Gastroesophageal sphincter (tissue), 4 donors: ENCODE data around the gene ATP6V0A4. TPM values are rescaled to one million over a fixed set of nuclear protein-coding genes. Genes with fewer than 3 reads are reported as not detected.

Experiments
- ATAC-seq: fragments of 150-250 bp; one replicate; pipeline ENCODE4 v1.9.1; 2016; ENCODE audit warnings: mild to moderate bottlenecking, moderate library complexity
- H3K27ac ChIP-seq, 4 donors: fragments of 200-600 bp; sonication (generic) in 3 of 4; 1 replicate in 3 of 4; 2 replicates in 1 of 4; pipeline ENCODE4 v1.5.1; 2016 to 2019
- H3K27me3 ChIP-seq: fragments of 200-600 bp; sonication (generic); one replicate; pipeline ENCODE4 v1.5.1; 2019
- H3K36me3 ChIP-seq, 2 donors: fragments of 200-600 bp; sonication (generic); one replicate each; pipeline ENCODE4 v1.5.1; 2019; ENCODE audit warnings: control low read depth in 1 of 2
- H3K4me1 ChIP-seq, 3 donors: fragments of 200-600 bp; sonication (generic); 1 replicate in 2 of 3; 2 replicates in 1 of 3; pipeline ENCODE4 v1.5.1; 2016 to 2019; ENCODE audit warnings: control low read depth in 2 of 3
- H3K4me3 ChIP-seq, 2 donors: fragments of 200-600 bp; sonication (generic); one replicate each; pipeline ENCODE4 v1.5.1; 2019; ENCODE audit warnings: mild to moderate bottlenecking in 1 of 2, moderate library complexity in 1 of 2
- H3K9me3 ChIP-seq, 3 donors: fragments of 200-600 bp; sonication (generic); one replicate each; pipeline ENCODE4 v1.5.1; 2017 to 2019; ENCODE audit warnings: control low read depth in 2 of 3
- EP300 ChIP-seq: sonication (generic); formaldehyde crosslinking; IDR thresholded peaks from one replicate; pipeline ENCODE4 v1.6.1; 2017; ENCODE audit warnings: antibody characterized with exemption, mild to moderate bottlenecking
- POLR2A ChIP-seq, 2 donors: fragments of 450-650 bp; IDR thresholded peaks; one replicate each; pipeline ENCODE4 v1.6.1; 2017; ENCODE audit warnings: antibody characterized with exemption in 2 of 2, mild to moderate bottlenecking in 2 of 2, moderate library complexity in 1 of 2
- POLR2AphosphoS5 ChIP-seq: sonication (generic); formaldehyde crosslinking; IDR thresholded peaks from one replicate; pipeline ENCODE4 v1.6.1; 2017; ENCODE audit warnings: antibody characterized with exemption
- WGBS, 2 donors: methylation state at CpG; one replicate each; pipeline ENCODE4 v1.1.5; 2018; ENCODE audit warnings: low coverage in 1 of 2; 5-methylcytosine and 5-hydroxymethylcytosine counted together
- total RNA-seq, 4 donors: library from RNA; depleted of rRNA; stranded (reverse); fragments of >200 nt; gene quantifications; one replicate each; pipeline ENCODE4 v1.1.0, GENCODE V29; 2016
- TF ChIP-seq, protein P1 (sequence below), 4 experiments: fragments of 200-600 bp in 2 of 4; fragments of 450-650 bp in 2 of 4; sonication (generic) in 1 of 4; IDR thresholded peaks; one replicate each; pipeline ENCODE4 v1.5.1; 2017 to 2019; ENCODE audit warnings: antibody characterized with exemption in 4 of 4, mild to moderate bottlenecking in 2 of 4, moderate library complexity in 2 of 4

The ATP6V0A4 gene
- total RNA-seq, 4 donors from 2014 or later = 0.82 TPM; not detected in 3

DNA sequence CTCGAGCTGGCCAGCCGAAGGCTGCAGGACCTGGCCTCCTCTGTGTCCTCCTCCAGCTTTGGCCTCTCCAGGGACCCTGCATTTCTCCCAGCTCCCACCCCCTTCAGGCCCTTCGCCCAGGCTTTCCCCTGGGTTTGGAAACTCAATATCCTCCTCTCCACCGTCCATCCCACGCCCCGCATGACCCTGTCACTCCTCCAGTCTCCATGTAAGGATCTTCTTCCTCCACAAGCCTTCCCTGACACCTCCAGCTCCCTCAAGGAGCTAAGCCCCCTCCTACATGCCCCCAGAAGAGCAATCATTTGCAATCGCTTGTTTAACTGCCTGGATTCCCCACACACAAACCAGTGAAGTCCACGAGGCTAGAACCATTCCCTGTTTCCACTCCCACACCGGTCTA lies 24.8 kb downstream of the ATP6V0A4 start:
- Histone ChIP-seq H3K27me3 (peaks cover 18% of the 10 kb centered on the region), H3K4me1 (no peaks in the 10 kb centered on the region), H3K36me3 (no peaks in the 10 kb centered on the region), H3K9me3 (no peaks in the 10 kb centered on the region), H3K4me3 (no peak overlapping the region), H3K27ac (no peak overlapping the region)
- no peak for TF ChIP-seq POLR2A (IDR thresholded peaks at IDR 0.05)
- TF ChIP-seq, protein P1, sequence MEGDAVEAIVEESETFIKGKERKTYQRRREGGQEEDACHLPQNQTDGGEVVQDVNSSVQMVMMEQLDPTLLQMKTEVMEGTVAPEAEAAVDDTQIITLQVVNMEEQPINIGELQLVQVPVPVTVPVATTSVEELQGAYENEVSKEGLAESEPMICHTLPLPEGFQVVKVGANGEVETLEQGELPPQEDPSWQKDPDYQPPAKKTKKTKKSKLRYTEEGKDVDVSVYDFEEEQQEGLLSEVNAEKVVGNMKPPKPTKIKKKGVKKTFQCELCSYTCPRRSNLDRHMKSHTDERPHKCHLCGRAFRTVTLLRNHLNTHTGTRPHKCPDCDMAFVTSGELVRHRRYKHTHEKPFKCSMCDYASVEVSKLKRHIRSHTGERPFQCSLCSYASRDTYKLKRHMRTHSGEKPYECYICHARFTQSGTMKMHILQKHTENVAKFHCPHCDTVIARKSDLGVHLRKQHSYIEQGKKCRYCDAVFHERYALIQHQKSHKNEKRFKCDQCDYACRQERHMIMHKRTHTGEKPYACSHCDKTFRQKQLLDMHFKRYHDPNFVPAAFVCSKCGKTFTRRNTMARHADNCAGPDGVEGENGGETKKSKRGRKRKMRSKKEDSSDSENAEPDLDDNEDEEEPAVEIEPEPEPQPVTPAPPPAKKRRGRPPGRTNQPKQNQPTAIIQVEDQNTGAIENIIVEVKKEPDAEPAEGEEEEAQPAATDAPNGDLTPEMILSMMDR (IDR thresholded peaks at IDR 0.05) = no peak
- TF ChIP-seq EP300 = no peak
- TF ChIP-seq POLR2AphosphoS5 = no peak
- no peak for ATAC-seq
- 72% methylated on average over 9 of the region's 9 CpGs; no CpG with 5 or more reads in 1 of the 2 donors for WGBS, 2 donors

DNA sequence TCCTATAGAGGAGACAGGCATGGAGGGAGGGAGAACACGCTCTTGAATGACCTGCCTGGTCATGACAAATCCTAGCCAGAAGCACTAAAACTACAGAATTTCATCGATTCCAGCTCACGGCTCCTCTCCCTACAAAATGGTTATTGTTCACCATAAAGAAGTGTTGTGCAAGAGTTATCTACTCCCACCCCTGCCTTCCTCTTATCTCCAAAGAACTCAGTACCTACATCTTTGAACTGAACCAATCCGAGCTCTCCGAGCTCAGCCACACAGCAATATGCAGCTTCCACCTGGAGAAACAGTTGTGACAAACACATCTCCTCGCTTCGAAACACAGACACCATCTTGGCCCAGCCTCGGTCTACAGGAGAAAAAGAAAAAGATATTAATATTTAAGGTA lies 27.1 kb downstream of the ATP6V0A4 start:
- Histone ChIP-seq H3K27me3 (peaks cover 18% of the 10 kb centered on the region), H3K36me3 (no peaks in the 10 kb centered on the region), H3K4me1 (no peaks in the 10 kb centered on the region), H3K9me3 (no peaks in the 10 kb centered on the region), H3K27ac (no peak overlapping the region), H3K4me3 (no peak overlapping the region)
- ATAC-seq = no peak
- no peak for TF ChIP-seq POLR2A (IDR thresholded peaks at IDR 0.05)
- TF ChIP-seq, protein P1 (IDR thresholded peaks at IDR 0.05) = no peak
- no peak for TF ChIP-seq EP300
- TF ChIP-seq POLR2AphosphoS5 = no peak
- WGBS, 2 donors = 79 to 91% methylated on average over 8 of the region's 8 CpGs

DNA sequence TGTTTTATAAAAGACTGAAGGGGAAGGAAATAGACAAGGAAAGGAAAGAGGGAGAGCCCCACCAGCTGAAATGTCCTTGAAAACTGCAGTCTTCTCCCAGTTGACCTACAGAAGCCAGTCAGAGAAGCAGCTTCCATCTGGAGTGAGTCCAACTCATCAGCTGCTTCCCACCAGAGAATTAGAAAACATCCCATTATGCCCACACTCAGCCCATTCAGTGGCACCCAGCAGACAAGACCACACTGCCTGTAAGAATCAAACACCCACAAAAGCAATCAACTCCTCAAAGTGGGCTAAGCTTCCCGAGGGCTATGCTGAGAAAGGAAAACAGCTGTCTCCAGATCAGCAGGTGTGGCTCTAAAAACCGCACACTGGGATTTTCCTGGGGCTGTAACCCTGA lies 29.8 kb downstream of the ATP6V0A4 start:
- no peaks in the 10 kb centered on the region for H3K9me3 ChIP-seq
- H3K27me3 ChIP-seq = peaks cover 7% of the 10 kb centered on the region
- no peak for ATAC-seq
- H3K27ac ChIP-seq = no peak overlapping the region
- H3K36me3 ChIP-seq = no peaks in the 10 kb centered on the region
- TF ChIP-seq POLR2AphosphoS5 = no peak
- TF ChIP-seq, protein P1 (IDR thresholded peaks at IDR 0.05) = no peak
- TF ChIP-seq EP300 = no peak
- TF ChIP-seq POLR2A (IDR thresholded peaks at IDR 0.05) = no peak
- no peaks in the 10 kb centered on the region for H3K4me1 ChIP-seq
- no peak overlapping the region for H3K4me3 ChIP-seq
- WGBS, 2 donors = 20% methylated on average over 2 of the region's 2 CpGs; no CpG with 5 or more reads in 1 of the 2 donors

DNA sequence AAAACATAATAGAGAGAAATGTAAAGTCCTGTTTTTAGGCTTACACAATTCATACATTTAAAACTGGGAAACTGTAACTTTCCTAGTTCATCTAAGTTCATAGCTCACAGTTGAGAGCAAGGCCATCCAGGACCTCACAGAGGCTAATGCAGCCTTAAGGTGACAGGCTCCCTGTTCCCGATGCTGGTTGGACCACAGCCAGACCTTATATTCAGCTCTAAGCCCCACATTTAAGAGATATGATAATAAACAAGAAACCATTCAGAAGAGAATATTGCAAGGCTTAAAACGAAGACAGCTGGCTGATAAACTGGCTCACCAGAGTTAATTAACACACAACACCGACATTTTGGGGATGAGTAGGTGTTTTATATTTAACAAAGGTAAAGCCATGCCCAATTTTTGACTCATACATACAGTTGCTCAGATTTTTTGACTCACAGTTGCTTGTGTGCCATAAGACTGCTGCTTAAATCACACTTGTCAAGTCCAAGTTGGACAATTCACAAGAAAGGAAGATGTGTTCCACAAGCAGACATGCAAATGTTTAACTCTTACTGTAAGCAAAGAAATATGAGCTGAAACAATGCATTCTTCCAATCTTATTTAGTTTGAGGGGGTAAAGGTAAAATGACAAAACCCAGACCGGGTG lies 41.3 kb downstream of the ATP6V0A4 start:
- TF ChIP-seq POLR2A (IDR thresholded peaks at IDR 0.05) (no peak), POLR2AphosphoS5 (no peak)
- Histone ChIP-seq H3K27ac (no peak overlapping the region), H3K4me1 (no peaks in the 10 kb centered on the region), H3K4me3 (no peak overlapping the region), H3K9me3 (no peaks in the 10 kb centered on the region), H3K36me3 (no peaks in the 10 kb centered on the region), H3K27me3 (peaks cover 2% of the 10 kb centered on the region)
- 26 to 43% methylated on average over 4 of the region's 4 CpGs for whole genome bisulfite sequencing, 2 donors
- no peak for ATAC-seq

DNA sequence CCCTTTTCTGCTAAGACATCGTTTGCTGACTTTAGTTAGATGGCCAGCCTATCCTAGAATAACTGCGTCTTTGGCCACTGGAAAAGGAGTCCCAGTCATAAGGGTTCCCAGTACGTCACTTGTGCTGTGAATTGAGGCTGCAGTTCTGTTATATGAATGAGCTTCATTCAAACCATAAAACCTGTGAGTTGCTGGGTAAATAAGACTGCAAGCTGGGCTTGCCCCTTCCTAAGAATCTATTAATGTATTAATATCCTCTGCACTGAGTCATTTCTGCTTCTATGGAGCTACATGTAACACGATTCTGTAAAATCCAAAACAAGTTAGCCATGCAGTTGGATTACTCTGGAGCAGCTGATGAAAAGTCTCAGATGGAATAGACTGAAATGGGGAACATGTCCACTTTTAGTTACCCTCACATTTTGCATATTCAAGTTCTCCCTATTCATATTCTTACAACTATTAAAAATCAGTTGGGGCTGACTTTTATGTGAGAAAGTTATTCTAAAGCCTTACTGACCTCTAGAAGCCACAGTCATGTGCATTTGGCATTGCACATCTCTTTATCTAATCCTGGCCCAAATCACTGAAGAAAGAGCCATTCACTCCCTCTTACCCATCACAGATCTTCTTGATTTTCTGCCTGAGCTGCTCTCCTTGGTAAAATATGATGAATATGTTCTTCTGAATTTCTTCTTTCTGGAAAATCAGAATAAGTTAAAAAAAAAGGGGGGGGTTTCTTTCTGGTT lies 42.0 kb downstream of the ATP6V0A4 start:
- H3K9me3 ChIP-seq = no peaks in the 10 kb centered on the region
- no peak overlapping the region for H3K4me3 ChIP-seq
- no peak for ATAC-seq
- H3K36me3 ChIP-seq = no peaks in the 10 kb centered on the region
- H3K4me1 ChIP-seq = no peaks in the 10 kb centered on the region
- no peak overlapping the region for H3K27ac ChIP-seq
- TF ChIP-seq, protein P1 (IDR thresholded peaks at IDR 0.05) = no peak
- TF ChIP-seq EP300 = no peak
- TF ChIP-seq POLR2A (IDR thresholded peaks at IDR 0.05) = no peak
- no peak for TF ChIP-seq POLR2AphosphoS5
- 47 to 55% methylated on average over 3 to 4 of the region's 4 CpGs for WGBS, 2 donors
- peaks cover 9% of the 10 kb centered on the region for H3K27me3 ChIP-seq
